ENCODE results near the gene PRR15L. TPM values are rescaled to one million over a fixed set of nuclear protein-coding genes. Genes with fewer than 3 reads are reported as not detected.

The PRR15L gene
- total and polyA plus RNA-seq, 8 donors, result 28.2 to 56.2 (median 40.8) TPM

DNA sequence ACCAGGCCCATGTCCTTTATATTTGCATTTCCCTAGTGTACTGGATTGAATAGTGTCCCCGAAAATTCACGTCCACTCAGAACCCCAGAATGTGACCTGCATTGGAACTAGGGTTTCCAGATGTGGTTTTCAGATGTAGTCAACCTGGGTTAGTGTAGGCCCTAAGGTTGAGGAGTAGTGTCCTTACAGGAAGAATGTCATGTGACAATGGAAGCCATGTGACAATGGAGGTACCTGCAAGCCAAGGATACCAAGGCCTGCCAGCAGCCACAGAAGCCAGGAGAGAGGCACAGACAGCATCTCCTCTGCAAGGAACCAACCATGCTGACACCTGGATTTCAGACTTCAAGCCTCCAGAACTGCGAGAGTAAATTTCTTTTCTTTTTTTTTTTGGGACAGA is 5.2 kb upstream of the PRR15L start:
- intact Hi-C loops (cut with DNase I), result no loop called here
- DNase-seq (no peak), ATAC-seq (no peak)
- no peak for TF ChIP-seq CTCF (IDR thresholded peaks at IDR 0.05)
- Histone ChIP-seq H3K9me3 (no peaks in the 10 kb centered on the region), H3K27ac (no peak overlapping the region), H3K4me3 (no peak overlapping the region), H3K4me1 (no peaks in the 10 kb centered on the region), H3K27me3 (no peaks in the 10 kb centered on the region), H3K36me3 (no peaks in the 10 kb centered on the region)

GRCh38 chr17:47961406-47961805 is 3.7 kb upstream of the PRR15L start:
- Histone ChIP-seq H3K27me3 (no peaks in the 10 kb centered on the region), H3K36me3 (no peaks in the 10 kb centered on the region), H3K4me1 (no peaks in the 10 kb centered on the region), H3K9me3 (no peaks in the 10 kb centered on the region), H3K4me3 (no peak overlapping the region), H3K27ac (no peak overlapping the region)
- TF ChIP-seq CTCF (IDR thresholded peaks at IDR 0.05), result no peak
- intact Hi-C loops (cut with DNase I), result no loop called here
- ATAC-seq, result no peak
- no peak for DNase-seq

- no peak for ATAC-seq
- H3K27me3 ChIP-seq, result no peaks in the 10 kb centered on the region
- intact Hi-C loops (cut with DNase I), result no loop called here
- no peaks in the 10 kb centered on the region for H3K36me3 ChIP-seq
- no peak for TF ChIP-seq CTCF (IDR thresholded peaks at IDR 0.05)
- no peak for DNase-seq
- H3K4me1 ChIP-seq, result no peaks in the 10 kb centered on the region
- H3K27ac ChIP-seq, result no peak overlapping the region
- H3K9me3 ChIP-seq, result no peaks in the 10 kb centered on the region
- no peak overlapping the region for H3K4me3 ChIP-seq
These were observed 2.4 kb upstream of the PRR15L start for GRCh38 chr17:47959825-47960655.

DNA sequence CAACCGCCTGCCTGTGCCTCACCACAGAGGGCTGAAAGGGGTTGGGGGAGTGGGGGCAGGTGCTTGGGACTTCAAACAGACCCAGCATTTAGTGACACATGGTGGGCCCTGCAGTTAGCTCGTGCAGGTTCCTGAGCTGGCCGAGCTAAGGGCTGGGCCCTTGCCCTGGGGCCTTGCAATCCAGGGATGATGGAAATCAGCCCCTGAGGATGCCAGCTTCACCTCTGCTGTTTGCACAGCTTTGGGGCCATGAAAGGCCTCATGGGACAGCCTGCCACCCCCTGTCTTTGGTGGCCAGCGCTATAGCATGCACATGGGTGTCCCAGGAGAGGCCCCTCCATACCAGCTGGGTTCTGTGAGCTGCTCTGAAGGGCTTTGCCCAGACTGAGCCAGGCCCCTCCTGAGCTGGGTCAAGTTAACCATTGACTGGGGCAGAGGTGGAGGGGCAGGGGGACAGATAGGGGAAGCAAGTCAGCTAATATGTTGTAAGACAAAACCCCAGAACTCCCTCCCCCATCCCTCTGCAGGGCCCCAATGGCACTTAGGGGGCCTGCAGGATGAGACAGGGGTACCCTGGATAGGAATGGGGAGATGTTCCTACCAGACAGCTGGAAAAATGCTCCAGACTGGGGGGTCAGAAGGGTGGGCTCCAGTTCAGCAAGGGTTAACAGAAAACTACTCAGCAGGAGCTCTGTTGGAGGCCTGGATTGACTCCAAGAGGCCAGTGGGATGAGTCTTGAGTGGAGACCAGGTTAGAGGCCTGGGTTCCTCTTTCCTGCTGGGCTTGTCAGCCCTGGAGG is 692 bp downstream of the PRR15L start:
- DNase-seq (no peak), ATAC-seq (peak; percentile 5)
- peak overlapping the region; percentile 74 to 82 for H3K27ac ChIP-seq
- no peaks in the 10 kb centered on the region for H3K27me3 ChIP-seq
- intact Hi-C loops (cut with DNase I), result no loop called here
- H3K4me3 ChIP-seq, result peak overlapping the region; percentile 30 to 47
- no peaks in the 10 kb centered on the region for H3K36me3 ChIP-seq
- peaks cover 0 to 1% of the 10 kb centered on the region in 2 donors for H3K4me1 ChIP-seq
- no peaks in the 10 kb centered on the region for H3K9me3 ChIP-seq
- TF ChIP-seq CTCF (IDR thresholded peaks at IDR 0.05), result no peak

Data from left lung (tissue), 10 donors.